Mammary epithelial cell (primary cell): Measurements from ENCODE around the gene ENDOV.

ENCODE experiments used
- EZH2 ChIP-seq: IDR thresholded peaks from 2 replicates; pipeline ENCODE4 v1.6.1; 2012; ENCODE audit warnings: low read length, inconsistent platforms, borderline replicate concordance
- TF ChIP-seq, protein P1 (sequence below), 2 donors: IDR thresholded peaks in 1 of 2; conservative IDR thresholded peaks in 1 of 2; 2 replicates each; pipeline ENCODE4 v1.5.1; 2011 to 2012; ENCODE audit warnings: inconsistent platforms in 2 of 2, low read length in 2 of 2, mild to moderate bottlenecking in 2 of 2, control low read depth in 1 of 2, low read depth in 1 of 2; ENCODE audit not compliant: insufficient read depth in 1 of 2; ENCODE audit errors: extremely low read depth in 1 of 2

DNA sequence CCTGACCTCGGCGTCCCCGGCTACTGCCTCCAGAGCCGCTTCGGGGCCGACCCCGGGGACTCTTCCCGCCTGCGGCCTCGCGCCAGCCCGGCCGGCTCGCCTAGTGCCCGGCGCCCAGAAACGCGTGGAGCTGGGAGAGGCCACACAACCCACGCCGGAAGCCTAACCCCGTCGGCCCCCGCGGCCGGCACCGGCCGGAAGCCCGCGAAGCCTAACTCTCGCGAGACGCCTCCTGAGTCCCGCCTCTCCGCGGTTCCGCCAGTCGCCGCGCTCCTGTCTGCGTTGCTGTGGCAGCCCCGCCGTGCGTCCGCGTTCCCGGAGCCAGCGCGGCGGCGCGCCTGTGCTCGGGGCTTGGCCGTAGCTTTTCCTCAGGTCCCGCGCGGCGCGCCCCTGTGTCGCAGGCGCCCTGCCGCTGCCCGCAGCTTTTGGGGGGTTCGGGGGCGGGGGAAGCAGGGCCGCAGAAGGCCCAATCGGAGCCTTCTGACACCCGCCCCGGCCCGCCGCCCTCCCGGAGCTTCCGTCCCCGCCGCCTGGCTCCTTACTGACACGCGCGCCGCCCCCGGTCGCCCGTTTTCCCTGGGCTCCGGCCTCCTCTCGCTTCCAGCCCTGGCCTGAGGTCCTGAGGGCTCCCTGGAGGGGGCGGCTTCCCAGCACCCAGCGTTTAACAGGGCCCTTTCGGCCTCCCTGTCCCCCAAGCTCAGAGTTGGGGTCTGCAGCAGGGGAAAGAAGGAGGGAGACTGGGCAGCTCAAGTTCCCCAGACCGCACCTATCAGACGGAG, 39.8 kb downstream of the ENDOV start:
- TF ChIP-seq EZH2: no peak
- TF ChIP-seq, protein P1, sequence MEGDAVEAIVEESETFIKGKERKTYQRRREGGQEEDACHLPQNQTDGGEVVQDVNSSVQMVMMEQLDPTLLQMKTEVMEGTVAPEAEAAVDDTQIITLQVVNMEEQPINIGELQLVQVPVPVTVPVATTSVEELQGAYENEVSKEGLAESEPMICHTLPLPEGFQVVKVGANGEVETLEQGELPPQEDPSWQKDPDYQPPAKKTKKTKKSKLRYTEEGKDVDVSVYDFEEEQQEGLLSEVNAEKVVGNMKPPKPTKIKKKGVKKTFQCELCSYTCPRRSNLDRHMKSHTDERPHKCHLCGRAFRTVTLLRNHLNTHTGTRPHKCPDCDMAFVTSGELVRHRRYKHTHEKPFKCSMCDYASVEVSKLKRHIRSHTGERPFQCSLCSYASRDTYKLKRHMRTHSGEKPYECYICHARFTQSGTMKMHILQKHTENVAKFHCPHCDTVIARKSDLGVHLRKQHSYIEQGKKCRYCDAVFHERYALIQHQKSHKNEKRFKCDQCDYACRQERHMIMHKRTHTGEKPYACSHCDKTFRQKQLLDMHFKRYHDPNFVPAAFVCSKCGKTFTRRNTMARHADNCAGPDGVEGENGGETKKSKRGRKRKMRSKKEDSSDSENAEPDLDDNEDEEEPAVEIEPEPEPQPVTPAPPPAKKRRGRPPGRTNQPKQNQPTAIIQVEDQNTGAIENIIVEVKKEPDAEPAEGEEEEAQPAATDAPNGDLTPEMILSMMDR (conservative IDR thresholded peaks at IDR 0.05 in 1 of 2, IDR thresholded peaks at IDR 0.05 in 1 of 2; ENCODE audit: extremely low read depth in 1 of 2, insufficient read depth in 1 of 2, low read depth in 1 of 2, low read length in 2 of 2): no peak
